Mucosa of descending colon (tissue), 3 donors: Measurements from ENCODE around the gene SNAP47. TPM values are rescaled to one million over a fixed set of nuclear protein-coding genes. Genes with fewer than 3 reads are reported as not detected.

Source experiments
- ATAC-seq: fragments of 200-7000 bp; cut with Tn5 transposase; one replicate; pipeline ENCODE4 v1.9.1; 2020; ENCODE audit warnings: mild to moderate bottlenecking, moderate library complexity
- DNase-seq, 3 donors: peaks; one replicate each; pipeline ENCODE4 v3.0.0-alpha.2; 2020
- H3K36me3 ChIP-seq: fragments of 200-600 bp; one replicate; pipeline ENCODE4 v1.8.0; 2021; ENCODE audit warnings: low read depth, mild to moderate bottlenecking
- H3K4me1 ChIP-seq: fragments of 200-600 bp; one replicate; pipeline ENCODE4 v1.8.0; 2021; ENCODE audit warnings: low read depth, mild to moderate bottlenecking
- H3K4me3 ChIP-seq: fragments of 200-600 bp; one replicate; pipeline ENCODE4 v1.8.0; 2021; ENCODE audit warnings: mild to moderate bottlenecking
- H3K9me3 ChIP-seq: fragments of 200-600 bp; one replicate; pipeline ENCODE4 v1.8.0; 2021; ENCODE audit warnings: mild to moderate bottlenecking
- CTCF ChIP-seq: fragments of 200-600 bp; IDR thresholded peaks from one replicate; pipeline ENCODE4 v1.8.0; 2022; ENCODE audit warnings: antibody characterized with exemption, mild to moderate bottlenecking
- intact Hi-C, 2 donors: fragments of 100-400 bp; cut with DNase I in 1 of 2; cut with micrococcal nuclease in 1 of 2; formaldehyde crosslinking; loops; one replicate each; pipeline versions ENCODE4 v1.11.0 to v1.11.1; 2022; cut with DNase I, micrococcal nuclease
- total RNA-seq, 3 donors: library from RNA; stranded (reverse); fragmentation: NEBNext Ultra II Directional in 2 of 3; extraction: Animal tissue kit (Norgen Biotek cat#: 25700) in 2 of 3; gene quantifications; one replicate each; pipeline versions ENCODE4 v1.2.1 to v1.2.4, GENCODE V29; 2021 to 2023
- donor health status: DM: no; HTN: no; CAD: no; lungs with moderate emphysema.
- donor health status: DM: no; HTN: no; CAD: no.
- donor health status: DM: no; HTN: yes; CAD: no.

The SNAP47 gene
- total RNA-seq, 3 donors from 2014 or later = 16.4 to 31.9 (median 27.6) TPM

- Histone ChIP-seq H3K9me3 (no peaks in the 10 kb centered on the region), H3K36me3 (peaks cover 3% of the 10 kb centered on the region), H3K4me3 (no peak overlapping the region), H3K4me1 (peaks cover 18% of the 10 kb centered on the region)
- ATAC-seq = peak; percentile 75
- intact Hi-C loops = loop anchor here in 1 of 2 donors (10.0 kb wide), 1 partner anchor 281 kb away; no protein-coding TSS in a partner anchor
- no peak for TF ChIP-seq CTCF
- DNase-seq = peak; percentile 41 to 88 (median 70)
These were observed 30.9 kb downstream of the SNAP47 start for GRCh38 chr1:227766015-227766634.

- Histone ChIP-seq H3K4me3 (no peak overlapping the region), H3K4me1 (peaks cover 18% of the 10 kb centered on the region), H3K9me3 (no peaks in the 10 kb centered on the region), H3K36me3 (peaks cover 3% of the 10 kb centered on the region)
- ATAC-seq (no peak), DNase-seq (peak in 1 of 3 donors; percentile 44)
- no peak for TF ChIP-seq CTCF
- intact Hi-C loops = loop anchor here in 1 of 2 donors (10.0 kb wide), 1 partner anchor 282 kb away; no protein-coding TSS in a partner anchor
These were observed 31.5 kb downstream of the SNAP47 start for GRCh38 chr1:227766653-227767277.

GRCh38 chr1:227767401-227768124, 32.3 kb downstream of the SNAP47 start:
- DNase-seq (no peak), ATAC-seq (no peak)
- Histone ChIP-seq H3K4me3 (no peak overlapping the region), H3K4me1 (peaks cover 11% of the 10 kb centered on the region), H3K9me3 (no peaks in the 10 kb centered on the region), H3K36me3 (peaks cover 3% of the 10 kb centered on the region)
- intact Hi-C loops = loop anchor here in 1 of 2 donors (10.0 kb wide), 1 partner anchor 283 kb away; no protein-coding TSS in a partner anchor
- TF ChIP-seq CTCF = no peak

- intact Hi-C loops = loop anchor here in 1 of 2 donors (10.0 kb wide), 1 partner anchor 283 kb away; no protein-coding TSS in a partner anchor
- peaks cover 3% of the 10 kb centered on the region for H3K36me3 ChIP-seq
- no peak overlapping the region for H3K4me3 ChIP-seq
- DNase-seq (peak in 1 of 3 donors; percentile 46), ATAC-seq (peak; percentile 8)
- peaks cover 6% of the 10 kb centered on the region for H3K4me1 ChIP-seq
- H3K9me3 ChIP-seq = no peaks in the 10 kb centered on the region
- no peak for TF ChIP-seq CTCF
These were observed 32.8 kb downstream of the SNAP47 start for GRCh38 chr1:227768125-227768439.

- ATAC-seq (no peak), DNase-seq (peak in 1 of 3 donors; percentile 24)
- intact Hi-C loops = loop anchor here in 1 of 2 donors (10.0 kb wide), 1 partner anchor 284 kb away; no protein-coding TSS in a partner anchor
- H3K36me3 ChIP-seq = peaks cover 3% of the 10 kb centered on the region
- peaks cover under 1% of the 10 kb centered on the region for H3K4me1 ChIP-seq
- TF ChIP-seq CTCF = no peak
- no peak overlapping the region for H3K4me3 ChIP-seq
- no peaks in the 10 kb centered on the region for H3K9me3 ChIP-seq
These were observed 33.4 kb downstream of the SNAP47 start for GRCh38 chr1:227768640-227769039.
